NCI-H2227 treated with DMSO at 0.1 percent for 48 hours (cell line): ENCODE data around the gene RER1.

Source experiments
- DNase-seq: peaks from one replicate; lab custom pipeline; 2025; lab: John Stamatoyannopoulos, UW

The RER1 gene

DNA sequence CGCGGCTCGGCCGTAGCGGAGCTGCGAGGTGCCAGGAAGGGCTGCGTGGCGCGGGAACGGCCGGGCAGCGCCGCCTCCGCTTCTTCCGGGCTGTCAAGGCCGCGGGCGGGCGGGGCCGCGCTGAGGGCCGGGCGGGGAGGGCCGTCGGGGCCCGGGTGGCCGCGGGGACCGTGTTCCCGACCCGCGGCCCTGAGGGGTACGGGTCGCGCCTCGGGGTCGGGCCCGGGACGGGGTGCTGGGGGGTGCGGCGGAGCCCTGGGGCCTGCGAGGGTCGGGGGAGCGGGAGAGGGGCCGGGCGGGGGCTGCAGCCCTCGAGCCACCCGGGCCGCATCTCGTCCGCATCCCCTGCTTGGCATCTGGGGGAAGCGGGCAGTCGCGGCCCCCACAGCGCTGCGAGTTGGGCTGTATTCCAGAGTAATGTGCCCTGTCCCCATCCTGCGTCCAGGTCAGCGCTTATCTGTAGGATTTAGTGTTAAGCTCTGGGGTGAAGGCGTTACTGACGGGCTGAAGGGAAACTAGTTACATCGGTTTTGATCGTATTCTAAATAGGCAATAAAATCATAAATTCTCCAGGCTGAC is 379 bp downstream of the RER1 start:
- no peak for DNase-seq

- DNase-seq, result no peak
Measured at GRCh38 chr1:2392686-2393085, 1.0 kb downstream of the RER1 start.

DNA sequence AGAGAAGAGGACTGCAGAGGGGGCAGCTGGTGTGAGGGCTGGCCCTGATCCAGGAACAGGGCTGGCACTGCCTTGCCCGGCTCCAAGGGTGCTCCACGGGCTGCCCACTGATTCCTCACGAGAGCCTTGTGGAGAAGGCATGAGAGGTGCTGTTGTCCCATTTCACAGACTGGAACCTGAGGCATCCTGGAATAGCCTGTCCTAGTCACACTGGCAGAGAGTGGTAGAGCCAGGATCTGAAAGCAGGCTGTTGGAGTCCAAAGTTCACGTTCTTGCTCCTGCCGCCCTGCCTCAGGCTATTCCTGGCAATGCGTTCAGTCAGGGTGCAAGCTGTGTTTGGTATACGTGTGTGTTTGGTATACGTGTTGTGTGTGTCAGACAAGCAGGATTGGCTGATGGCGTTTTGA is 1.8 kb downstream of the RER1 start:
- DNase-seq, result no peak

GRCh38 chr1:2394220-2394619 is 2.6 kb downstream of the RER1 start:
- DNase-seq, result no peak

GRCh38 chr1:2394761-2395160 is 3.1 kb downstream of the RER1 start:
- no peak for DNase-seq

- DNase-seq, result no peak
Measured at GRCh38 chr1:2395245-2395644, 3.6 kb downstream of the RER1 start.

GRCh38 chr1:2396059-2396458 is 4.4 kb downstream of the RER1 start:
- no peak for DNase-seq

- no peak for DNase-seq
Measured at GRCh38 chr1:2396476-2396875, 4.8 kb downstream of the RER1 start.

- DNase-seq, result no peak
Measured at GRCh38 chr1:2397007-2397679, 5.5 kb downstream of the RER1 start.

DNA sequence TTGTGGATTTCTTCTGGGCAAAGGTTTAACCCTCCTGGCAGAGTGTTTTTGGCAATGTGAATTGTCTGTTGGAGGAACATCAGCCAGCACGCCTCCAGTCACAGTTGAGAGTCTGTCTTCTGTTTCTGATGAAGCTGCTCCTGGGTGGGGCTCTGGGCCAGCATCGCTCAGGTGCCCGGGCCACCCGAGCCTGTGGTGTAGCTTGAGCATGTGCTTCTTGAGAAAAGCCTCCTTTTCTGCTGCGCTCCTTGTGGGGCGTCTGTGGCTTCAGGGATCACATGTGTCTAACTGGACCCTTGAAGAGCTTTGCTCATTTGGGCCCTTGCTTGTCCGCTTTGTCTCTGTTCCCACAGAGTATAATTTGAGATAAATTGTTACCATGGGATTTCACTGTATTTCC is 7.2 kb downstream of the RER1 start:
- no peak for DNase-seq

- DNase-seq, result no peak
Measured at GRCh38 chr1:2399890-2400575, 8.4 kb downstream of the RER1 start.

- no peak for DNase-seq
Measured at GRCh38 chr1:2400576-2400909, 8.9 kb downstream of the RER1 start.

DNA sequence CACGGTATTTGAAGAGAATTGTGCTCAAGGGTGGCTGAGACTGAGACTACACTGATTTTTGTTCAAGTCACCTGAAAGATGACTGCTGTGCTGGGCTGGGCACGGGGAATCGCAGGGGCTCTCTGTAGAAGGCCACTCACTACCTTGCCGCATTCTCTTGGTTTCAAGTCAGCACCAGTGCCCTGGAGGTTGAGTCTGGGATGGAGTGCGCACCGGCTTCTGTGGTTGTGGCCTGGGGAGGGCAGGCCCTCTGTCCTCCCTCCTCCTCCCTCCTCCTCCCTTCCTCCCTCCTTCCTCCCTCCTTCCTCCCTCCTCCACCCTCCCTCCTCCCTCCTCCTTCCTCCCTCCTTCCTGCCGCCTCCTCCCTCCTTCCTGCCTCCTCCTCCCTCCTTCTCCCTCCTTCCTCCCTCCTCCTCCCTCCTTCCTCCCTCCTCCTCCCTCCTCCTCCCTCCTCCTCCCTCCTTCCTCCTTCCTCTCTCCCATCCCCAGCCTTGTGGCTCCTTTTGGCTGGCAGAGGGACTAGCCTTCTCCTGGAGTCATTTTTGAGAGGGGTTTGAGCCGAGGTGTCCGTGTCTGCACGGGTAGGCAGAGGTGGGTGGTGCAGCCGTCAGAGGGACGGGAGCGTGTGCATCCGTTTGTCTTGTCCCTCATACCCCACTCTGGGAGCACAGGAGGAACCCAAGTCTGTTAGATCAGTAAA is 9.5 kb downstream of the RER1 start:
- DNase-seq, result no peak

GRCh38 chr1:2402420-2402819 is 10.8 kb downstream of the RER1 start:
- DNase-seq, result no peak

GRCh38 chr1:2403273-2403672 is 11.6 kb downstream of the RER1 start:
- DNase-seq, result no peak

DNA sequence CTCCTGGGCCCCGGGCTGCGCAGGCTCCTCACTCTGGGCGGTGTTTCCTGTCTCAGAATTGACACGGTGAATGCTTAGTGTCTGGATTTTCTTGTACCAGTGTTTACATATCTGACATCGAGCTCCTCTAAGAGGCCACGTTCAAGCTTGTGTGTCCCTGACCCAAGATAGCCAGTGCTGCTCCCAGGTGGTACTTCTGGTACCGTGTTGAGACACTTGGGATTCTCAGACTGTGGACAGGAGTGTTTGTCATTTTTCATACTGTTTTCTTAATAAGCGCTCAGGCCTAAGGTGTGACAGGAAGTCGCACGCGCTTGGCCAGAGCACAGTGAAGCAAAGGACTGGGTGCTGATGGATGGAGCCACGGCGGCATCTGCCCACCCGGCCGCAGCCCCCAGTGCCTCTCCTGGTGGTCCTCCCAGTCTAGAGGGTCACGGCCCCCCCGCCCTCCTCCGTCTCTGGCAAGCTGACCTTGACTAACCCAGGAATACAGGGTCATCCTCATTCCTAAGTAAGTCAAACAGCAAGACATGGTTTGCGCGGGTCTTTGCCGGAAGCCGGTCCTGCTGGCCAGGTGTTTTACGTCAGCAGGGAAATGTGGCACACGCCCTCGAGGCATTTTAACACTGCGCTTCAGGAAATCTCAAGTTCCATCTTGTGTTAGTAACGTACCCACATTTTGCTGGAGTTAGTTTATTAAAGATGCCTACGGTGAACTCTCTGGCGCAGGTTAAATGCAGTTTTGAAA is 12.7 kb downstream of the RER1 start:
- no peak for DNase-seq

GRCh38 chr1:2404890-2405511 is 13.4 kb downstream of the RER1 start:
- no peak for DNase-seq

- no peak for DNase-seq
Measured at GRCh38 chr1:2405588-2406295, 14.1 kb downstream of the RER1 start.

- no peak for DNase-seq
Measured at GRCh38 chr1:2406451-2407041, 14.9 kb downstream of the RER1 start.

GRCh38 chr1:2407166-2407990 is 15.7 kb downstream of the RER1 start:
- DNase-seq, result no peak
